ENCODE measurements around the gene TGFBR3L.

The TGFBR3L gene

DNA sequence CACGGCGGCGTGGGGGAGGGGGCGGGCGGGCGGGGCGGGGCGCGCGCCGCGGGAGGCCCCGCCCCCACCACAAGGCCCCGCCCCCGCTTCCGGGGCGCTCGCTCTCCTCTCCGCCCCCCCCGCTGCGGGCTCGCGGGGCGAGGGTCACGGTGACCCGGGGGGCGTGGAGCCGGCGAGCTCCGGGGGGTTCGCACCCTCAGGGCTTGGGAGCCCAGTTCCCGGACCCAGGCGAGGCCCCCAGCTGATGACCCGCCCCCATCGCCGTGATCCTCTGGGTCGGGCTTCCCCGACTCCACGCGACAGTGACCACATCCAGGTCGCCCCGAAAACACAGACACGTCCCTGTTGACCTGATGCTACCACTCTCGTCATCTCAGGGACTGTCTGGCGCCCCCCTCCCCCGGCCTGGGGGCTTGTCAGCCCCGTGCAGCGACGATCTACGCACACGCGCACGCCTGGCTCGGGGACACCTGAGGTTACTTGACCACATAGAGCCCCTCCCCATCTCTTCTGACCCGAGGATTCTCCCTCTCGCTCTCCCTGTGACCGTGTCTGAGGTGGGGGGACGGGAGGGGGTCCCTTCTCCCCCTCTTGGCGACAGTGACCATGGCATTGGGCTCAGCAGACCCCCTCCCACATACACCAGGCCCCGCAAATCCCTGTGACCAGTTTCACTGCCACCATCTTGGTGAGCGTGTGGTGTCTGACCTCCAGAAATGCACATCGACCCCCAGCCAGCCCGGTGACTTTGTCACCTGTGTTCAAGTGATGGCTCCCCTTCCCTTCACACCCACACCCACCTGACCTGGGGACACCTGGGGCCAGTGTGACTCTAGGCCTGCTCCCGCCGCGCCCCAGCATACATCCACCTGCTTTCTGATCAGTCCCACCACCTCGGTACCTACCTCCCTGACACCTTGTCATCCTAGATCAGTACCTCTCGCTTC is 10.3 kb upstream of the TGFBR3L start:
- DNase-seq (ENCODE audit: low spot score), result peak; percentile 40

DNA sequence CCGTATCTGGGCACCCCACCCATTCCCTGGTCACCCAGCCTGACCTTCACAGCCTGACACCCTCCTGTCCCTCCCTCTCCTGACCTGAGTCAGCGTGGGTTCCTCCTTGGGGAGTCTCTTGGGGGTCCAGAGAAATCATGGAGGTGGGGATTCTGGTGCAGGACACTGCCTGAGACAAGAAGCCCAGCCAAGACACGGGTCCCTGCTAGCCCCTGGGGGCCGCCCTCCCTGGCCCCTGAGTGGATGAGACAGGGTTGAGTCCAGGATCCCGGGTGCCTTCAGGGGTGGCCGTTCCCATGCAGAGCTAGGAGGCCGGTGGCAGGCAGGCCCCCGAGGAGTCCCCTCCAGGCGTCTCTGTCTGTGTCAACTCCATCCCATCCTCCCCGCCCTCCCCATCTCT is 9.4 kb upstream of the TGFBR3L start:
- DNase-seq (ENCODE audit: low spot score), result no peak

DNA sequence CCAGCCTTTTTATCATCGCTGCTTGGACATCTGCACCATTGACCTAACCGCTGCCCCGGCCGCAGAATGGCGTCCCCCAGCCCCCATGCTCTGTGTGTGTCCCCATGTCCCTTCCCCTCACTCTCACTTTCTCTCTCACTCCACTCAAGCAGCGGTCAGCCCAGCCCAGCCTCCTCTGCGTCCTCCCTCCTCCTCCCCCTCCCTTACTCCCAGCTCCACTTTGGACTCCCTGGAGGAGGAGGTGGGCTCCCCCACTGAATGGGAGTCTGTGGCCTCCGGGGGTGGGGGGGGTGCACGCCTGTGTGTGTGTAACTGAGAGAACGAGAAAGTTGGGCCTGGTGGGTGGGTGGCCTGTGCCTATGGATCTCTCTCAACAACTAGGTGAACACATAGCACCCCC is 8.8 kb upstream of the TGFBR3L start:
- no peak for DNase-seq (ENCODE audit: low spot score)

DNA sequence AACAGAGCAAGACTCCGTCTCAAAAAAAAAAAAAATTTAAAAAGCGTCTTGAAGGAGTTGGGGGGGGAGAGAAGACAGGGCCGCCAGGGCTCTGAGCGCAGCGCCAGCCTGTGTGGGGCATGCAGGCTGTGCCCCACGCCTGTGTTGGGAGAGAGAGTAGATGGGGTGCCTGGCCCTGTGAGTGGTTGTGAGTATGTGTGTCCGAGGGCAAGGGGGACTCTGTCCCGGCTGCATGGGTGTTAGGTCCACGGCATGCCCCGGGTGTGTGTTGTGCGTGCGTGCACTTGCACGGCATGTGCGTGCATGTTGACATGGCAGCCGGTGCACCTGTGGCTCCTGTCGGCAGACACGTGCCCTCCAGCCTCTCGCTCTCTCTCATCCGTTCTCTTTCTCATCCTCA is 7.5 kb upstream of the TGFBR3L start:
- DNase-seq (ENCODE audit: low spot score), result no peak

DNA sequence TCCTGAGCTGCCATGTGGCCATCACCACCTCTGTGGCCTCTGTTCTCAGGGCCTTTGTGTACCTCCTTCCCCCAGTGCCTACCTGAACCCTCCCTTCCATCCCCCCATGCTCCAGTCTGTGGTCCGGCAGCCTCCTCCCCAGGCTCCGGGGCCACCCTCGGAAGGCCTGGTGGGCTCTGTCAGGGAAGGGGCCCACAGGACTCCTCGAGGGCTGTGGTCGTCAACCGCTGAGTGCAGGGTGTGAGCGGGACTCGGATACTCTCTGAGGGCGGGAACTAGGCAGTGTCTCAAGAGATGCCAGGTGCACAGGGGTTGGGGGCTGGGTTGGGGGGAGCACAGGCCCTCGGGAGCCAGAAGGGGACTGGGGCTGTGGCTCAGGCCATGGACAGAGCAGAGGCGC is 7.1 kb upstream of the TGFBR3L start:
- DNase-seq (ENCODE audit: low spot score), result no peak

DNA sequence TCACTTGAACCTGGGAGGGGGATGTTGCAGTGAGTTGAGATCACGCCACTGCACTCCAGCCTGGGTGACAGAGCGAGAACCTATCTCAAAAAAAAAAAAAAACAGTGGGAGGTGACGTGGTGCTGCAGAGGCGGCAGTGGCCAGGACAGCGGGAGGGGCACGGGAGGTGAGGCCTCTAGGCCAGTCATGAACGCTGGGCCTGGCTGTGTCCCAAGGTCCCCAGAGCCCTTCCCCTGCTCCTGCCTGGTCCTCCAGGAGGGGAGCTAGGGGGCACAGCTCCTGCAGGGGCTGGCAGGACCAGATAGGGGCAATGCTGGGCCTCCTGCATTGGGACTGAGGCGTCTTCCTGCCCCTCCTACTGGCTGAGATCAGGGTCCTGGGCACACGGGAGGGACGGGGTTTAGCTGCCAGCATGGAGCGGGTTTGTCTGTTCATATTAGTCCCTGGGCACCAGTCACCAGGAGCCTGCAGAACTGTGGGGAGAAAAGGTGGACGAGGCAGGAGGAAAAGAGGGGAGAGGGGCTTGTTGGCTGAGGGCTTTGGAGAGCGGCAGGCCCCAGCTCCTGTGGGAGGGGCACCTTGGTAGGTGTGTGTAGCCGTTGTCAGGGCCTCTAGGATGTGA is 6.4 kb upstream of the TGFBR3L start:
- no peak for DNase-seq (ENCODE audit: low spot score)

DNA sequence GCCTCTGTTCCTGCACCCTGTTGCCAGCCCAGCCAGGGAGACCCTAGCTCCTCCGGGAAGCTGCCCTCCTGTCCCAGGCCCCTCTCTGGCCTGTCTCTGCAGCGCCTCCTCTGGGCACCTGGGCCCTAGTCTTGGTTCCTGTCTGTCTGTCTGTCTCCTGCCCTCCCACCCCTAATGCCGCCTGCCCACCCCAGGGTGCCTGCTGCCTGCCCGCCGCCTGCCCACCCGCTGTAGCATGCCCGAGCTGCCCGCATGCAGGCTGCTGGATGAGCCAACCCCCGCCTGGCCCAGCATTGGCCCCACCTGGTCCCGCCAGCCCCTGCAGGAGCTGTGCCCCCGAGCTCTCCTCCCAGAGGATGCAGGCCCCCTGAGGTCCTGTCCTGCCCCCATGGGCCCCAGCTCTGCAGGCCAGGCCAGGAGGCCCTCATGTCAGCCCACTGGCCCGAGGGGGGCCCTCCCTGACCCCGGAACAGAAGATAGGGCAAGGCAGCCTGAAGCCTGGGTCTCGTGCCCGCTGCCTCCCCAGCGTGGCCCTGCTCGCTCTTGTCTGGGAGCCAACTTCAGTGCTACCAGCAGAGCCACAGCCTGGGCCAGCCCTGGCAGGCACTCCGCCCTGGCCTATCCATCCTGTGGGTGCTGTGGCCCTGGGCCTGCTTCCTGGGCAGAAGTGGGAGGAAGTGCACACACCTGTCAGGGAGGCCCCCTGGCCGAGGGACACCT is 5.7 kb upstream of the TGFBR3L start:
- DNase-seq (ENCODE audit: low spot score), result no peak

DNA sequence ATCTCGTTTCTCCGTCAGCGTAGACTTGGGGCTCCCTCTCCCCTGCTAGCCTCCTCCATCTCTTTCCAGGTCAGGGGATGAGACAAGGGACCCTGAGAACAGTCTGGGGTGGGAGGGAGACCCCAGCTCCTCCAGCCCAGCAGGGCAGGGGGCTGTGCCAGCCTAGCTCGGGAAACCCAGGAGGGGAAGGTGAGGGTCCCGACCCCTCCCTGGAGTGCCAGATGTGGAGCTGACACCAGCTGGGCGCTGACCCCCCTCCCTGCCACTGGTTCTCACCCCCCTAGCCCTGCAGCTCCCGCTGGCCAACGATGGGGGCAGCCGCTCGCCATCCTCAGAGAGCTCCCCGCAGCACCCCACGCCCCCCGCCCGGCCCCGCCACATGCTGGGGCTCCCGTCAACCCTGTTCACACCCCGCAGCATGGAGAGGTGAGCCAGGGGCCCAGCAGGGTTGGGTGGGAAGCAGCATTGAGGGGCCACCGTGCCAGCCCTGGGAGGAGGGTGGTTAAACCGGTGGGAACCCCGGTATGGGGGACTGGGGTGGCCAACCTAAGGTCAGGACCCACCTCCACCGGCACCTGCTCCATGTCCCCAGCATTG is 5.1 kb upstream of the TGFBR3L start:
- DNase-seq (ENCODE audit: low spot score), result no peak

DNA sequence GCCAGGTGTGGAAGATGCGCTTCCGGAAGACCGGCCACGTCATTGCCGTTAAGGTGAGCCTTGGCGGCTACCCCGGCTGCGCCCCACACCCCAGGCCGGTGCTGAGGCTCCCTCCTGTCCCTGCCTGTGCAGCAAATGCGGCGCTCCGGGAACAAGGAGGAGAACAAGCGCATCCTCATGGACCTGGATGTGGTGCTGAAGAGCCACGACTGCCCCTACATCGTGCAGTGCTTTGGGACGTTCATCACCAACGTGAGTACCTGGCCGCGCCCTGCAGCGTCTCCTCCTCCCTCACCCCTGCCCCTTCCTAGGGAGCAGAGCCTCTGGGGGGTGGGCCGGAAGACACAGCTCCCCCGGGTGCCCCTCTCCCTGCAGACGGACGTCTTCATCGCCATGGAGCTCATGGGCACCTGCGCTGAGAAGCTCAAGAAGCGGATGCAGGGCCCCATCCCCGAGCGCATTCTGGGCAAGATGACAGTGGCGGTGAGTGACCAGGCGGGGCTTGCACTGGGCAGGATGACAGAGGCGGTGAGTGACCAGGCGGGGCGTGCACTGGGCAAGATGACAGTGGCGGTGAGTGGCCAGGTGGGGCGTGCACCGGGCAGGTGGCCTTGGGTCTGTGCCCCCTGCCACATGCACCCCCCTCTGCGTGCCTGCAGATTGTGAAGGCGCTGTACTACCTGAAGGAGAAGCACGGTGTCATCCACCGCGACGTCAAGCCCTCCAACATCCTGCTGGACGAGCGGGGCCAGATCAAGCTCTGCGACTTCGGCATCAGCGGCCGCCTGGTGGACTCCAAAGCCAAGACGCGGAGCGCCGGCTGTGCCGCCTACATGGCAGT is 4.1 kb upstream of the TGFBR3L start:
- no peak for DNase-seq (ENCODE audit: low spot score)

DNA sequence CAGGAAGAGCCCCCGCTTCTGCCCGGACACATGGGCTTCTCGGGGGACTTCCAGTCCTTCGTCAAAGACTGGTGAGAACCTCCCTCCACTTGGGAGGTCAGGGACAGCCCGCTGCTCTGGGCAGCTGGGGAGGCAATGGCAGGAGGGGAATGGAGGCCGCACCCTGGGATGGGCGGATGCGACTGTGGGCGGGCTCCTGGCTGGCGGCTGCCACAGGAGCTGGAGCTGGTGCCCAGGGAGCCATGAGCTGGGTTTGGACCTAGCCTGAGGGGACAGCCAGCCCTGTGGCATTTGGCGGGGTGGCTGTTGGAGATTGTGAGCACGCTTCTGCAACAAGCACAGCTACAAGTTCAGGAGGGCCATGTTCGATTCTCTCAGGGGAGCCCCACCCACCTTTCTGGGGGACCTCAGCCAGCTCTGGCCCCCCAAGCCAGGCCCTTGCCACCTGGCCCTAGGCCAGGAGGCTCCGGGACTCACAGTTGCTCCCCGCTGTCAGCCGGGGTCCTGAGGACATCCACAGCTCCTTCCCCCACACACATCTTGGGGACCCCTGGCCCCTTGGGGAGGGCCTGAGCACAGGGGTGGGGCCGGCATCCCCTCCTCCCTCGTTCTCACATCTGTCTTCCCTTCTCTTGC is 3.0 kb upstream of the TGFBR3L start:
- no peak for DNase-seq (ENCODE audit: low spot score)

DNA sequence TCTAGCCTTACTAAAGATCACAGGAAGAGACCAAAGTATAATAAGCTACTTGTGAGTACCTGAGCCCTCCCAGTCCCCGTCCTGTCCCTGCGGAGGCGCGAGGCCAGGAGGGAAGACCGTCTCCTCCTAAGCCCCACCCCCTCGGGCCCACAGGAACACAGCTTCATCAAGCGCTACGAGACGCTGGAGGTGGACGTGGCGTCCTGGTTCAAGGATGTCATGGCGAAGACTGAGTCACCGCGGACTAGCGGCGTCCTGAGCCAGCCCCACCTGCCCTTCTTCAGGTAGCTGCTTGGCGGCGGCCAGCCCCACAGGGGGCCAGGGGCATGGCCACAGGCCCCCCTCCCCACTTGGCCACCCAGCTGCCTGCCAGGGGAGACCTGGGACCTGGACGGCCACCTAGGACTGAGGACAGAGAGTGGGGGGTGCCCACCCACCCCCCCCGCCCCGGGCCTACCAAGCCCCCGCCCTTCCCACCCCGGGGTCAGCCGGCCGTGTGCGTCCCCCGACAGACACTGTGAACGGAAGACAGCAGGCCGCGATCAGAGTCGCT is 2.4 kb upstream of the TGFBR3L start:
- no peak for DNase-seq (ENCODE audit: low spot score)

DNA sequence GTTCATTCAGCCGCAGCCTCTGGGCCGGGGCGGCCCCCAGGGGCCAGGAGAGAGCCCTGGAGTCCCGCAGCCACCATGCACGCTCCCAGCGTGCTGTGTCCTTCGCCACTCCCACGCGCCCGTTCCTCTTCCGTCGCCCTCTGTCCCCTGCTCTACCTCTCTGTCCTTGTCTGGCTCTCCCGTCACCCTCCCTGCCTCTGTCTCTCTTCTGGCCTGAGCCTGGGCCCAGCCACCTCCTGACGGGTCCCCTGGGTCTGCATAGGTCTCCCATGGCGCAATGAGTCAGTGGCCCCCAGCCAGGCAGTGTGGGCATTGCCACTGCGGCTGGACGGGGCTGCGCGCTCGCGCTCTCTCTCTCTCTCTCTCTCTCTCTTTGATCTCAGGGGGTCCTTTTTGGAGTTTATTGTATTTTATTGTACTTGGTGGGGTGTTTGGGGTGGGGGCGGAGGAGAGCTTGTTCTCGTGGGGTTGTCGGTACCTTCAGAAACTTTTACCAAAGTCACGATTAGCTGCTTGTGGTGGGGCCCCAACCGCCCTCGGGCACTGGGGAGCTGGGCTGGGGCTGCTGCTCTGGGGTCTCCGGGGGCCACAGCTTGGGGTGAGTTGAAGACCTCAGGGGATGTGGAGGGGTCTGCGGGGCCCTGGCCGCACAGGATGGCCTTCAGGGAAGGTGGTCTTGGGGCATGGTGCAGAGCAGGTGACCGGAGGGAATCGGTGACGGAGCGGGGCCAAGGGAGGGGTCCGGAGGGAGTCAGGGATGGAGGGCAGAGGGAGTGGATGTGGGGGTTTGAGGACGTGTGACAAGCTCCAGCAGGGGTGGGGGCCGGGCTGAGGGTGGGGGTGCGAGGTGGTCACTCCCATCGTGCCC is 1.7 kb upstream of the TGFBR3L start:
- no peak for DNase-seq (ENCODE audit: low spot score)

DNA sequence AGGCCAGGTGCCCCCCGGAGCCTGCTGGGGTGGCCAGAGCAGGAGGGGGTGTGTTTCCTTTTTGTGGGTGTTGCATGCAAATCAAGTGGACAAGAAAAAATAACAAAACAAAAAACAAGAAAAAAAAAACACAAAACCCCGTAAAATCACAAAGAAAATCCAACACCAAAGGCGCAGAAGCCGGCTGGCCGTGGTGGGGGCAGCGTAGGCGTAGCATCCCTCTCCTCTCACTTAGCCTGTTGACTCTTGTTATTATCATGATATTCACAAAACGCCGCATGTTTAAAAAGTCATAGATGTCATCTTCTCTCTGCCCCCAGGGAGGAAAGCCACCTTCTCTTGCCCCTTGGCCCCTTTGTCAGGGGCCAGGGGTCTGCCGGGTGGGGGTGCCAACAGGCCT is 978 bp upstream of the TGFBR3L start:
- no peak for DNase-seq (ENCODE audit: low spot score)

DNA sequence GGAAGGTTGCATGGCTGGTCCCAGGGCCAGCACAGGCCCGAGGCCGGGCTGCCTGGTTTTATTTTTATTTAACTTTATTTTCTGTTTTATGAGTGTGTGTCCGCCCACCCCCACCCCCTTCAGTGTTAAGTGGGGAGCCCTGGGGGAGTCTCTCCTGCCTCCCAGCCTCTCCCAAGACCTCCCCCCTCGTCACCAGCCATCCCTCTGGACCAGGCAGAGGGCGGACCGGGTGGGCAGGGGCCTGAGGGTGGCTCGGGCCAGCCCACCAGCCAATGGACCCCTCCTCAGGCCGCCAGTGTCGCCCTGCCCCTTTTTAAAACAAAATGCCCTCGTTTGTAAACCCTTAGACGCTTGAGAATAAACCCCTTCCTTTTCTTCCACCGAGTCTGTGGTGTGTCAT is 531 bp upstream of the TGFBR3L start:
- no peak for DNase-seq (ENCODE audit: low spot score)

DNA sequence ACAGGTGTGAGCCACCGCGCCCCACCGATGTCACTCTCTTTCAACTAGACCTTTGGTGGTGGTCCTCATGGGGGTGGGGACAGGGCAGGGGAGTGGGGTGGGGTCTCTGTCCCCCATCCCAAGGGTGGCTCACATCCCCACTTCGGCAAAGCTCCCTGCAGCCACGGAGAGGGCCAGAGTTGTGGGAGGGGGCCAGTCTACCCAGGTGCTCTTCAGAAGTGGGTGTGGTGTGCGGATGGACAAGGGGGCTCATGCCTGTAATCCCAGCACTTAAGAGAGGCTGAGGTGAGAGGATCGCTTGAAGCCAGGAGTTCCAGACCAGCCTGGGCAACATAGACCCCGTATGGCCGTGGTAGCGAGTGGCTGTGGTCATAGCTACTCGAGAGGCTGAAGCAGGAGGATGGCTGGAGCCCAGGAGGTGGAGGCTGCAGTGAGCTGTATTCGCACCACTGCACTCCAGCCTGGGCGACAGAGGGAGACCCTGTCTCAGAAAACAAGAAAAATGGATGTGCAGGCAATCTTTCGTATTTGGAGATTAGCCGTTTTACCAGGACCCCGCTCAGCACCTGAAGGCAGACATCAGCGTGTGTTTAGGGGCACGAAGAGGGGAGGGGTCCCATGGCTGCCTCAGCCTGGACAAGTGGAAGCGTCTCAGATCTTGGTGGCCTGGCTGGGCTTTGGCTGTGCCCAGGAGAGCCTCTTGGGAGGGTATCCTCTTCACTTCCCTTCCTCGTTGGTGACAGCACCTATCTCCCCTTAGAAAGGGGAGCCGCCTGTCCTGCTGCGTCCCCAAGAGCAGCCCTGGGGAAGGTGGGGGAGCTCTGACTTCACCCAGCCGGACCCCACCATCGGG is 846 bp downstream of the TGFBR3L start:
- no peak for DNase-seq (ENCODE audit: low spot score)

DNA sequence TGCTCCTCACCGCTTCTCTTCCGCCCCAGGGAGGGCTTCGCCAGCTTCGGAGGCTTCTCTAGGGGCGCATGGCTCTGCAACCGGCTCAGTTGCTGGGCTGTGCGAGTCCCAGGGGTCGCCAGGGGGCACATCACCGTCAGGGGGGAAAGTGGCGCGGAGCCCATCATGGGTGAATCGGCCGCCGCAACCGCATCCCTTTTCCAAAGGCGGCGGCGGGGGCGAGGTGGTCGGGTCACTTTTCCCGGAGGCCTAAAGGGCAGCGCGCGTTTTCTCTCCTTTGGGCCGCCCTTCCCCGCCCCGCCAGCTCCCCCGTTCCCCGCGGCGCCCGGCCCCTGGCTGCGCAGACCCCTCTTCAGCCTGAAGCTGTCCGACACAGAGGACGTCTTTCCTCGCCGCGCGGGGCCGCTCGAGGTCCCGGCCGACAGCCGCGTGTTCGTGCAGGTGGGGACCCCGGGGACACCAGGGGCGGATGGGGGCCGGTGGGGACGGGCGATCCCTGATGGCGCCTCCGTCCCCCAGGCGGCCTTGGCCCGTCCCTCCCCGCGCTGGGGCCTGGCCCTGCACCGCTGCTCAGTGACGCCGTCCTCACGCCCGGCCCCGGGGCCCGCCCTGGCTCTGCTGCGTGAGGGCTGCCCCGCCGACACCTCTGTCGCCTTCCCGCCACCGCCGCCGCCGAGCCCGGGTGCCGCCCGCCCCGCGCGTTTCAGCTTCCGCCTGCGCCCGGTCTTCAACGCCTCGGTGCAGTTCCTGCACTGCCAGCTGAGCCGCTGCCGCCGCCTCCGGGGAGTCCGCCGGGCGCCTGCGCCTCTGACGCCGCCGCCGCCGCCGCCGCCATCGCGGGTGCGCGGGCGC is 1.7 kb downstream of the TGFBR3L start:
- peak; percentile 48 for DNase-seq (ENCODE audit: low spot score)

DNA sequence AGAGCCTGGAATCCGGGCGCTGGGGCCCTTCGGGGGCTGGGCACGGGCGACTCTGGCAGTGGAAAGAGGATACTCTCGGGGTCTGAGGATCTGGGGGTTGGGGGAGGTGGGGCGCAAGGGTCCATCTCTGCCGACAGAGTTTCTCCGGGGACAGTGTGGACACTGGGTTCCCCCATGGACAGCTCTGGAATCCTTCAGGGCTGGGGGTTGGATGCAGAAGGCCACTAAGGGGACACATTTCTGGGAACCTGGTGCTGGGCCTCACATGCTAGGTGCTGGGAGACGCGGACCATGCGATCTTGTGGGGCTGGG is 2.3 kb downstream of the TGFBR3L start:
- no peak for DNase-seq (ENCODE audit: low spot score)
